Stimulated activated naive CD8-positive, alpha-beta T cell treated with anti-CD3 and anti-CD28 coated beads, Interleukin-15, amount 100 ng/mL, for 72 hours (primary cell): ENCODE results near the gene PDXK.

Experiments
- ATAC-seq: fragments of 150-1000 bp; cut with Tn5 transposase; 2 replicates; pipeline ENCODE4 v1.10.0; 2021; ENCODE audit warnings: mild to moderate bottlenecking, moderate library complexity
- DNase-seq, 2 donors: peaks; one replicate each; pipeline ENCODE4 v3.0.0; 2021 to 2022
- H3K27ac Mint-ChIP-seq, 2 donors: one replicate each; pipeline ENCODE4 v1.8.0; 2022; ENCODE audit warnings: mild to moderate bottlenecking in 2 of 2, mixed read lengths in 2 of 2, moderate library complexity in 2 of 2
- H3K27me3 Mint-ChIP-seq: one replicate; pipeline ENCODE4 v1.8.0; 2022; ENCODE audit warnings: mixed read lengths
- H3K4me1 Mint-ChIP-seq: one replicate; pipeline ENCODE4 v1.8.0; 2022; ENCODE audit warnings: mild to moderate bottlenecking, mixed read lengths
- H3K4me3 Mint-ChIP-seq, 2 donors: one replicate each; pipeline ENCODE4 v1.8.0; 2022; ENCODE audit warnings: mild to moderate bottlenecking in 2 of 2, mixed read lengths in 2 of 2, moderate library complexity in 1 of 2
- H3K9me3 Mint-ChIP-seq, 2 donors: one replicate each; pipeline ENCODE4 v1.8.0; 2022; ENCODE audit warnings: mixed read lengths in 2 of 2

PDXK gene

DNA sequence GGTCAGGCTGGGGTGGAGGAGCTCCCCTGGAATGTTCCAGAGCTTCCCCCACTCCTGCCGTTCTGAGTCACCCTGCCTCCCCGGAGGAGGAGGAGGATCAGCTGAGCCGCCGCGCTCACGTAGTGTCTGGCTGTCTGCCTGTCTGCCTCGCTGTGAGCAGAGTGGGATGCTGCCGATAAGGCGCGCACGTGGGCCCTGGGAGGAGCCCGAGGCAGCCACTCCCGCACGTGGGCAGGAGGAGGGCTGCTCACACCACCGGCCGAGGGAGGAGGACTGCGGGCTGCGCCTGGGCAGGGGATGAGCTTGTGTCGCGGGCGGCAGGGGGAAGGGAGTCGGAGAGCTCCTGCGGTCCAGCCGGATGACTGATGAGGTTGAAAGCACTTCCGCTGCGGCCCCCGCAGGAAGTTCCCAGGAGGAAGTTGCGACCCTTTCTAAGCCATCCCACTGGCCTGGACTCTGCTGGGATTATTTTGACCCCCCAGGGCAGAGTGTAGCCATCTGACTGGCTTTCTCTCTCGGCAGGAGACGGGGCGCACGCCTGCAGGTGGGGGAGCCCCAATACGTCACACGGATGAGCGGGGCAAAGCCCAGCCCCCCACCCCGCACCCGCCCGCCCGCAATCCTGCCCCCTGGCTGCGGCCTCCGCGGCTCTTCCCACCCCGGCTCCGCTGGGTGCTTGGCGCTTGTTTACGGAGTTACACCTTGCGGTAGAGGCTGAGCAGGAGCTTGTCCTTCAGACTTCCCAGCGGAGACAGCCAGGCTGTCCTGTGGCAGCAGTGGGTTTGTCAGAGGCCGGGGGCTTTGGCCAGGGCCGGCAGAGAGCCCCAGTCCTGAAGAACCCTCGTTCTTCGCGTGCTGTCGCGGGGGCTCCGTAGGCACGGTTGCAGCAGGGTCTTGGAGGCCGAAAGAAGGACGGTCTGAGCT lies 9.8 kb downstream of the PDXK start:
- Mint-ChIP-seq H3K27me3 (no peaks in the 10 kb centered on the region), H3K27ac (peak overlapping the region; percentile 72 to 87), H3K9me3 (no peaks in the 10 kb centered on the region), H3K4me1 (peaks cover 86% of the 10 kb centered on the region), H3K4me3 (peak overlapping the region; percentile 89 to 94)
- DNase-seq (peak; percentile 70 to 83), ATAC-seq (peak; percentile 87)

DNA sequence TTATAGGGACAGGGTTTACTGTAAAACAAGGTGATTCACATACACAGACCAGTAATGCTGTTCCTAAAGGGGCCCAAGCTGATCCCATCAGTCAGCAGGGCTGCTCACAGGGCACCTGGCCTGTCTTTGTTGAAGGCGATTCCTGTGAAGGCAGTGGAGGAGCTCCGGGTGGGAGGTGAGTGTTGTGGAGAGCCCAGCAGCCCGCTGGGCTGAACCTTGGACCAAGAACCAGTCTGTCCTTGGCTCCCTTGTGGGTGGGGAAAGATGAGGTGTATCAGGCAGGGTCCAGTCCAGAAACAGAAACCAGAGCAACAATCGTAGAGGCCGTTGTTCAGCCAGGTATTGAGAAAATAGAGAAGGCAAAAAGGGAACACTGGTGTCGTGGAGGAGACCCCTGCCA lies 12.5 kb downstream of the PDXK start:
- Mint-ChIP-seq H3K4me1 (peaks cover 88% of the 10 kb centered on the region), H3K27ac (no peak overlapping the region), H3K4me3 (no peak overlapping the region), H3K27me3 (no peaks in the 10 kb centered on the region), H3K9me3 (no peaks in the 10 kb centered on the region)
- DNase-seq (no peak), ATAC-seq (no peak)

DNA sequence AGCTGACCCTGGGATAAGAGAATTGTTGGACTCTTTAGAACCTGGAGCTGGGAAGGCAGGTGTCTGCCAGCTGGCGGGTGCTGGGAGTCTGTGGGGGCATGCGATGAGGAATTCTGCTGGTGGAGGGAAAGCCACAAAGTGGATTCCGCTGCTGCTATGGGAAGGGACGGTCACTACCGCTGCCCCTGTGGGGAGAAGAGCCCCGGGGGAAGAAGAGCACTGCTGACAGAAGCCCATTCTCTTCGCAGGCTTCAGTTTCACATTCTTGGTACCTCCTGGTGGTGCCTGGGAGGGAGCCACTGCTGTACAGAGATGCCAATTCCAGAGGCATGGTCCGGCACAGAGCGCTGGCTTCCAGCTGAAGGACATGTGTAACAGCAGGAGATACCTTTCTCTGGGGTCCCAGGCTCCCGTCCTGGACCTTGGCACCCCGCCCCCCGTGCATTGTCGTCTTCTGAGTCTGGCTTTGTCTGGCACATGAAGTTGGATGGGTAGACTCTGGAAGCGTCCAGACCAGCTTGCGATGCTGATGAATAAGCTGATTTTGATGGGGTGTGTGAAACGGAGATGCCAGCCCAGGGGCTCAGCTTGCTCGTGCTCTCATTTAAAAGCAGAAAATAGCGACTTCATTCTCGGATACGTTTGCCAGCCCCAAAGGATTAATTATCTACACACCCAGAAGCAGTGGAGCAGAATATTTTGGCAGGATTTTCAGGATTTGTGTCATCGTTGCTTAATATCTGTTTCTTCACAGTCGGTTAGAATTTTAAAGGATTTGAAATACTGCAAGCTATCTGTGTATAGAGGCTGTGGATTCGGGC lies 13.2 kb downstream of the PDXK start:
- Mint-ChIP-seq H3K9me3 (no peaks in the 10 kb centered on the region), H3K27ac (no peak overlapping the region), H3K27me3 (no peaks in the 10 kb centered on the region), H3K4me1 (peaks cover 85% of the 10 kb centered on the region), H3K4me3 (no peak overlapping the region)
- no peak for DNase-seq
- ATAC-seq, result no peak

DNA sequence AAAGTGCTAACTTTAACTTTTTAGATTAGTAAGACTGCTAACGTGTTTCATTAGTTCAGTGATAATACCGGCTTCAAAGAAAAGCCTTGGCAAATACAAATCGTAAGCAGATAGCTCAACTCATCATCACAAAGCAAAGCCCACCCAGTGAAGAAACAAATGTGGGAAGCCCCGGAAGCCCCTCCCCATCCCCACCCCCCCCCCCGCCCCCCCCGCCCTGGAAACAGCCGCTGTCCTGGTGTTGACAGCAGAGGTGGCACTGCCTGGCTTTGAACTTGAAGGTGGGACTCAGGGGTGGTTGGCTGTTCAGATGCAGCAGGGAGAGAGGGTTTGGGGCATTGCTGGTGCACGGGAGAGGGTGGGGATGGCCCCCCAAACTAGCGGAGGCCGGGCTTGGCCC lies 14.1 kb downstream of the PDXK start:
- Mint-ChIP-seq H3K27me3 (no peaks in the 10 kb centered on the region), H3K9me3 (no peaks in the 10 kb centered on the region), H3K27ac (no peak overlapping the region), H3K4me1 (peaks cover 76% of the 10 kb centered on the region), H3K4me3 (peak overlapping the region in 1 of 2 donors; percentile 60)
- ATAC-seq (no peak), DNase-seq (no peak)

GRCh38 chr21:43733529-43734071 lies 14.7 kb downstream of the PDXK start:
- no peaks in the 10 kb centered on the region for H3K9me3 Mint-ChIP-seq
- peaks cover 70% of the 10 kb centered on the region for H3K4me1 Mint-ChIP-seq
- ATAC-seq, result peak; percentile 71
- no peaks in the 10 kb centered on the region for H3K27me3 Mint-ChIP-seq
- H3K4me3 Mint-ChIP-seq, result peak overlapping the region; percentile 60 to 64
- DNase-seq, result peak in 1 of 2 donors; percentile 37
- H3K27ac Mint-ChIP-seq, result peak overlapping the region in 1 of 2 donors; percentile 66

- Mint-ChIP-seq H3K9me3 (no peaks in the 10 kb centered on the region), H3K4me1 (peaks cover 66% of the 10 kb centered on the region), H3K4me3 (peak overlapping the region; percentile 60 to 64), H3K27me3 (no peaks in the 10 kb centered on the region), H3K27ac (peak overlapping the region in 1 of 2 donors; percentile 66)
- peak; percentile 82 for ATAC-seq
- DNase-seq, result peak in 1 of 2 donors; percentile 37
These were observed 15.4 kb downstream of the PDXK start for GRCh38 chr21:43734131-43734927.

GRCh38 chr21:43734928-43735229 lies 15.9 kb downstream of the PDXK start:
- Mint-ChIP-seq H3K9me3 (no peaks in the 10 kb centered on the region), H3K27ac (no peak overlapping the region), H3K27me3 (no peaks in the 10 kb centered on the region), H3K4me3 (peak overlapping the region in 1 of 2 donors; percentile 64), H3K4me1 (peaks cover 66% of the 10 kb centered on the region)
- ATAC-seq (no peak), DNase-seq (no peak)

GRCh38 chr21:43735236-43736091 lies 16.5 kb downstream of the PDXK start:
- no peak for DNase-seq
- H3K4me1 Mint-ChIP-seq, result peaks cover 64% of the 10 kb centered on the region
- H3K27ac Mint-ChIP-seq, result no peak overlapping the region
- no peaks in the 10 kb centered on the region for H3K27me3 Mint-ChIP-seq
- H3K4me3 Mint-ChIP-seq, result peak overlapping the region in 1 of 2 donors; percentile 64
- no peak for ATAC-seq
- H3K9me3 Mint-ChIP-seq, result no peaks in the 10 kb centered on the region

DNA sequence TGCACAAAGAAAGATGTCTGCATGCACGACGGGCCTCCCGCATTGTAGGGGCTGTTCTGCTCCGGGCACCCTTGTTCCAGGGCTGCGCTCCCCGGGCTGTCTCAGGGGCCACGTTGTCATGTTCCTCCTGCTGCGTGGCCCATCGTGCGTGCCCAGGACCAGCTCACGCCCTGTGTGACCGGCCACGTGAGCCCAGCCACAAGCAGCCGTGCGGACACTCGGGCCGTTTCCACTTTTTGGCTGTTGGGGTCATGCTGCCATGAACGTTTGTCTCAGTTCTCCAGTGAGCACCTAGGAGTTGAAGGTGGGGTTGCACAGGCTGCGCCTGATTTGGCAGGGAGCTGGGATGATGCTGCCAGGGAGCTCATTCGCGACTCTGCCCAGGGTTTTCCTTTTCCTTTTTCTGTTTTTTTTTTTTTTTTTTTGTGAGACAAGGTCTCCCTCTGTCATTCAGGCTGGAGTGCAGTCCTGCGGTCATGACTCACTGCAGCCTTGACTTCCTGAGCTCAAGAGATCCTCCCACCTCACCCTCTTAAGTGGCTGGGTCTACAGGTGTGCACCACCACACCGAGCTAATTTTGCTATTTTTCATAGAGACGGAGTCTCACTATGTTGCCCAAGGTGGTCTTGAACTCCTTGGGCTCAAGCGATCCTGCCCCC lies 17.4 kb downstream of the PDXK start:
- H3K27ac Mint-ChIP-seq, result peak overlapping the region in 1 of 2 donors; percentile 34
- no peak overlapping the region for H3K4me3 Mint-ChIP-seq
- DNase-seq (no peak), ATAC-seq (no peak)
- no peaks in the 10 kb centered on the region for H3K27me3 Mint-ChIP-seq
- no peaks in the 10 kb centered on the region for H3K9me3 Mint-ChIP-seq
- H3K4me1 Mint-ChIP-seq, result peaks cover 65% of the 10 kb centered on the region

GRCh38 chr21:43737158-43737950 lies 18.4 kb downstream of the PDXK start:
- peaks cover 56% of the 10 kb centered on the region for H3K4me1 Mint-ChIP-seq
- no peak for DNase-seq
- no peak overlapping the region for H3K4me3 Mint-ChIP-seq
- no peak for ATAC-seq
- H3K27ac Mint-ChIP-seq, result no peak overlapping the region
- no peaks in the 10 kb centered on the region for H3K9me3 Mint-ChIP-seq
- no peaks in the 10 kb centered on the region for H3K27me3 Mint-ChIP-seq

DNA sequence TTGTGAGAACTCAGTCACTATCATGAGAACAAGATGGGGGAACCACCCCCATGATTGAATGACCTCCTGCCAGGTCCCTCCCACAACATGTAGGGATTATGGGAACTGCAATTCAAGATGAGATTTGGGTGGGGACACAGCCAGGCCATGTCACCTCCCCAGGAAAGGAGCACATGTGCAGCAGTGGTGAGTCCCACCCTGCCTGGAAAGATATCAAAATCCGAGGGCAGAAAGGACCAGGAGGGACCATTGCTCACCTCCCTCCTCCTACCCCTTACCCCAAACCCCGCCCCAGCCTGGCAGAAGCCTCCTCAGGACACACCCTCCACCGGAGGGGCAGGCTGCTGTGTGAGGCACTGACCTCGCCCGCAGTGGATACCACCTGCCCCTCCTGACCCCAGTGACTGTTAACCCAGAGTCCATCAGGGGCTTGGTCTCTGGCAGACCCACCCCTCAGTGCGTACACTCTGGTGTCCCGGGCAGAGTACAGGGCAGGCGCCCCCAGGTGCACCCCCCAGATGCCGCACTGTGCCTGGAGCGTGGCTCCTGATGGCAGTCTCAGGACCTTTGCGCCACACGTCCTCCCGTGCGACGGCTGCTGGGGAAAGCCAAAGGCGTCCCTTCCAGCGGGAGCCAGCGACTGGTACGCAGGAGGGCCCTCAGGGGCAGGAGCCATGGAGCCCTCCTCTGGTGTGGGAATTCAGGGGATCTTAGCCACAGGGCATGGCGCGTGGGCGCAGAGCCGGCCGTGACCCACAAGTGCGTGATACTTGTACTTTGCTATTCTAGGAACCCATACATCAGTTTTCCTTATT lies 20.9 kb downstream of the PDXK start:
- DNase-seq, result no peak
- ATAC-seq, result peak; percentile 26
- Mint-ChIP-seq H3K9me3 (no peaks in the 10 kb centered on the region), H3K4me1 (peaks cover 34% of the 10 kb centered on the region), H3K4me3 (no peak overlapping the region), H3K27me3 (no peaks in the 10 kb centered on the region), H3K27ac (no peak overlapping the region)

DNA sequence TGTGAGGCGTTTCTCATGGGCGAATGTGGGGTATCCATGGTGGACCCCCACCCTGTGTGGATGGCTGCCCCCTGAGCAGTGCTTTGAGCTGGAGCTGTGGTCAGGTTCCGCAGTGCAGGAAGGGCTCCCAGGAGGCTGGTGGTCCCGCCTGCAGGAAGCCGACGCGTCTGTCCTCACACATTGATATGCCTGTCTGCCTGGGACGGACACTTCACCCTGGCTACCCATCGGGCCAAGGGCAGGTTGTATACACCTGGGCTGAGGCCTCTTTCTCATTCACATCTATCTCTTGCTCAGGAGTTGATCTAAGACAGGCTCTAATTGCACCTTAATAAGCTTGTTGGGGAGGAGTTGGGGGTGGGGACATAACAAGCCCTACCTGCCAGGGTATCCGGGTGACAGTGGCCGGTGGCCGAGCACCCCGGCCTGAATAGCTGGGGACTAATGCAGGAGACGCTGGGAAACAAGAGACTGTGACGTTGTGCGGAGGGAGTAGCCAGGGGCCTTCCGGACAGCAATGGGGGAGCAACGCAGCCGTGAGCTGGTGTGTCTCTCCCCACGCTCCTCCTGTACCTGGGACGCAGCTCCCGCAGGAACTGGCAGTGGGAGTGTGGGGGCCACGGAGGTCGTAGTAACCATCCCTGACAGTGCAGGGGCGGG lies 21.7 kb downstream of the PDXK start:
- peak; percentile 51 for ATAC-seq
- H3K9me3 Mint-ChIP-seq, result no peaks in the 10 kb centered on the region
- H3K27ac Mint-ChIP-seq, result peak overlapping the region; percentile 54 to 69
- H3K4me3 Mint-ChIP-seq, result peak overlapping the region in 1 of 2 donors; percentile 33
- peaks cover 26% of the 10 kb centered on the region for H3K4me1 Mint-ChIP-seq
- H3K27me3 Mint-ChIP-seq, result no peaks in the 10 kb centered on the region
- no peak for DNase-seq
